ENCODE results near the gene SCN1B.
"Not testable (repeated sequence)": the region's sequence is repeated elsewhere in the genome, so short reads cannot be mapped to it uniquely, and the experiment has no call there.

The SCN1B gene

DNA sequence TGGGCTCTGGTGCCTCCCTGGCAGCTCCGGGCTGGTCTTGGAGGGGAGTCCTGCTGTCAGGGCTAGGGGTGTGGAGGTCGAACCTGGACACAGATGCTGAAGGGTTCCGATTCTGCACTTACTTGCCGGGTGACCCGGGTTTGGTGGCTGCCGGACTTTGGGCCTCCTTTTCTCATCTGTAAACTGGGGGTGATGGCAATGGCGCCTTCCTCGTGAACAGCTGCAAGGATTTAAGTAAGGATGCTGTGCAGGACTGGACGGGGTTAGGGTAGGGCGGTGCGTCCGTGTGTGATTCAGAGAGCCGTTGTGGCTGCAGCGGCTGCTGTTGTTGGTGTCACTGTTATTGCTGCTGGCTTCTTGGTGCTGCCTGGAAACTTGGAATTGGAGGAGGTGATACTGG, 13.6 kb downstream of the SCN1B start:
- H3K4me3 ChIP-seq (replicated peaks; ENCODE audit: low read depth, low read length), result no peak overlapping the region
- no peak for DNase-seq (ENCODE audit: low read depth)
- TF ChIP-seq, protein P1, sequence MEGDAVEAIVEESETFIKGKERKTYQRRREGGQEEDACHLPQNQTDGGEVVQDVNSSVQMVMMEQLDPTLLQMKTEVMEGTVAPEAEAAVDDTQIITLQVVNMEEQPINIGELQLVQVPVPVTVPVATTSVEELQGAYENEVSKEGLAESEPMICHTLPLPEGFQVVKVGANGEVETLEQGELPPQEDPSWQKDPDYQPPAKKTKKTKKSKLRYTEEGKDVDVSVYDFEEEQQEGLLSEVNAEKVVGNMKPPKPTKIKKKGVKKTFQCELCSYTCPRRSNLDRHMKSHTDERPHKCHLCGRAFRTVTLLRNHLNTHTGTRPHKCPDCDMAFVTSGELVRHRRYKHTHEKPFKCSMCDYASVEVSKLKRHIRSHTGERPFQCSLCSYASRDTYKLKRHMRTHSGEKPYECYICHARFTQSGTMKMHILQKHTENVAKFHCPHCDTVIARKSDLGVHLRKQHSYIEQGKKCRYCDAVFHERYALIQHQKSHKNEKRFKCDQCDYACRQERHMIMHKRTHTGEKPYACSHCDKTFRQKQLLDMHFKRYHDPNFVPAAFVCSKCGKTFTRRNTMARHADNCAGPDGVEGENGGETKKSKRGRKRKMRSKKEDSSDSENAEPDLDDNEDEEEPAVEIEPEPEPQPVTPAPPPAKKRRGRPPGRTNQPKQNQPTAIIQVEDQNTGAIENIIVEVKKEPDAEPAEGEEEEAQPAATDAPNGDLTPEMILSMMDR (IDR thresholded peaks at IDR 0.05; ENCODE audit: low read length, missing control alignments), result no peak

DNA sequence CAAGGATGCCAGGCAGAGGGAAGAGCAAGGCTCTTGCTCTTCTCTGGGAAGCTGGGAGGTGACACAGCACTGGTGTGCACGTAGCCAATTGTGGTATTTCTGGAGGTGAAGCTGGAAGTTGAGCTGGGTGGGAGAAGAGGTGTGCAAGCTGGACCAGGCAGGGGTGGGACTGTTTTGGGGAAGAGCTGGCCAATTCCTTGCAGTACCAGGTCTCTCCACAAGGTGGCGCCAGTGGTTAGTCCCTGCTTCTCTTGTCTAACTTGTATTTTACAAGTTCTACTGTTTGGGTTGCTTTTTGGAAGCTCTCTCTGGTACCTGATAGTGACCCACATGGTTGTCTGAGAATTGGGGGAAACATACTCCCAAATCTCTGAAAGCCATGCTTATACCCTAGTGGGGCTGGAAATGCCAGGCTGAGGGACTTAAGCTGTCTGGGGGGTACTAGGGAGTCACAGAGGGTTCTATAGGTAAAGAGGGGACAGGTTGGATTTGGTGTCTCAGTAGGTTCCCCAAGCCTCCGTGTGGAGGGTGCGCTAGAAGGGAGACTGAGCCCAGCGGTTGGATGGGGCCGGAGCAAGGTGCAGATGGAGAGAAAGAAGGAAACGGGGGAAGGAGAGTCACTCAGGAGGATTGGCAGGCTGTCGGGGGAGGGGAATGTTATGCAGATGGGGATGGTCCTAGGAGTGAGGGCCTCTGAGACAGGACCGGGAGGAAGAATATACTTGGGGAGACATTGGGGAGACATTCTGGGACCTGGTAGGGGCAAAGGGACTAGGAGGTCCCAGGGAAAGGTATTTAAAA, 14.2 kb downstream of the SCN1B start:
- DNase-seq (ENCODE audit: low read depth), result peak; percentile 71
- H3K4me3 ChIP-seq (replicated peaks; ENCODE audit: low read depth, low read length), result no peak overlapping the region
- TF ChIP-seq, protein P1 (IDR thresholded peaks at IDR 0.05; ENCODE audit: low read length, missing control alignments), result peak; percentile 99

DNA sequence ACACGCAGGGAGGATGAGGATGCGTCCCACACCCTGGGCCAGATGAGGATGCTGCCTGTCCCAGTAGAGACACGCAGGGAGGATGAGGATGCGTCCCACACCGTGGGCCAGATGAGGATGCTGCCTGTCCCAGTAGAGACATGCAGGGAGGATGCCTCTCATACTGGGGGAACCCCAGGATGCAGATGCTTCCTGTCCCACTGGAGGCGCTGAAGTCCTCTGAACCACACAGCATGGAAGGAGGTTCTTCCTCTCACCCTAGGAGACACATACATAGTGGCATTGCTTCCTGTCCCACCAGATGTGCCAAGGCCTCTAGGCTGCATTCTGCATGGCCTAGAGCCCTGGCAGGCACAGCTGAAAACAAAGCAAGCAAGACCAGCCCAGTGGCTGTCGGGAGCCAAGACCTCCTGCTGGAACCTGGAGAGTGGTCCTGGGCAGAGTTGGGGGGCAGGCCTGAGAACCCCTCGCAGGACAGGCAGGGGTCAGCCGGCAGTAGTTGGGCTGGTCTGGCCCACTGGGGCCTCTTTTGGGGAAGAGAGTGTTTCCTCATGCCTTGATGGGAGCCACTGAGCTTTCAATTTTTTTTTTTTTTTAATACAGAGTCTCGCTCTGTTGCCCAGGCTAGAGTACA, 15.5 kb downstream of the SCN1B start:
- TF ChIP-seq, protein P1 (IDR thresholded peaks at IDR 0.05; ENCODE audit: low read length, missing control alignments), result peak; percentile 34
- no peak overlapping the region for H3K4me3 ChIP-seq (replicated peaks; ENCODE audit: low read depth, low read length)
- peak; percentile 32 for DNase-seq (ENCODE audit: low read depth)

DNA sequence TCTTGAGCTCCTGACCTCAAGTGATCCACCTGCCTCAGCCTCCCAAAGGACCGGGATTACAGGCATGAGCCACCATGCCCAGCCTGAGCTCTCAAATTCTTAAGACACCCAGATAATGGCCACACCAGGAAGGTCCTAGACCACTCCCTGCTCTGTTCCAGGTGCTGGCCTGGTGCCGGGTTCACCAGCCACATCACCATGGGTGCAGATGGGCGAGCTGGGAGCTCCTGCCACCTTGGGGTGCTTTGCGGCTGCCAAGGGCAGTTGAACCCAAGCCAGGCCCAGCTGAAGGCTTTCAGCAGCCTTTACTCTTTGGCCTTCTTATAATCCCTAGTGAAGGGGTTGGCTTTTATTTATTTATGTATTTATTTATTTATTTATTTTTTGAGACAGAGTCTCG, 16.2 kb downstream of the SCN1B start:
- DNase-seq (ENCODE audit: low read depth), result no peak
- TF ChIP-seq, protein P1 (IDR thresholded peaks at IDR 0.05; ENCODE audit: low read length, missing control alignments), result no peak
- no peak overlapping the region for H3K4me3 ChIP-seq (replicated peaks; ENCODE audit: low read depth, low read length)

DNA sequence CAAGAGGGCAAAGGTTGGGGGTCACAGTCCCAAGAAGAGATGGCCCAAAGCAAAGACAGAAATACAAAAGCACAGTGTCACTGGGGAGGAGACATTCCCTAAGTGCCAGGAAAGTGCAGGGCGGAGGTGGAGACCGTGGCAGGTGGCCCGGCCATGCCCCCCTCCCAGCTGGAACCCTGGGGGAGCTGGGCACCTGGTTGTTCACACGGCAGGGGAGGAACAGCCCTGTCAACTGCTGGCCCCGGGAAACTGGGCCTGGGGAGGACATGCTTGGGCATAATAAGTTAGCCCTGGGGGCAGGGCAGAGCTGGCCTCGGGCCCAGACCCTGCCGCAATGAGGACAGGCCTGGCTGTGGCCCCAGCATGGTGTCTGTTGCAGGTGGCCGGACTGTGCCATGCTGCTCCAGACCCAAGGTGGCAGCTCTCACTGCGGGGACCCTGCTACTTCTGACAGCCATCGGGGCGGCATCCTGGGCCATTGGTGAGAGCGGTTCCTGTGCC, 18.7 kb downstream of the SCN1B start:
- no peak for DNase-seq (ENCODE audit: low read depth)
- H3K4me3 ChIP-seq (replicated peaks; ENCODE audit: low read depth, low read length), result no peak overlapping the region
- TF ChIP-seq, protein P1 (IDR thresholded peaks at IDR 0.05; ENCODE audit: low read length, missing control alignments), result no peak

DNA sequence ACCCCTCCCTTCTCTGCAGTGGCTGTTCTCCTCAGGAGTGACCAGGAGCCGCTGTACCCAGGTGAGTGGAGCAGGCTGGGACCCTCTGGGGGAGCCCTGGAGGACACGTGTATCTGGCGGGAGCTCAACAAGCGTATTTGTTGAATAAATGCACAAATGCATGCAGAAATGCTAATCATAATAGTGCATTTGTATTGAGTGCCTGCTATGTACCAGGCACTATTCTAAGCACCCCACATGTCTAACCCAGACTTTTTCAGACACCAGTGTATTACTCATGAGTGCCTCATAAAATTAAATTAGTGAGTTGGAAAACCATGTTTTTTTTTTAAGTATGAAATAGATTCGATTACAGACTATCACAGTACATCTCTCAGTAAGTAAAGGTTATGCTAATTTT, 19.2 kb downstream of the SCN1B start:
- no peak overlapping the region for H3K4me3 ChIP-seq (replicated peaks; ENCODE audit: low read depth, low read length)
- DNase-seq (ENCODE audit: low read depth), result no peak
- TF ChIP-seq, protein P1 (IDR thresholded peaks at IDR 0.05; ENCODE audit: low read length, missing control alignments), result no peak

DNA sequence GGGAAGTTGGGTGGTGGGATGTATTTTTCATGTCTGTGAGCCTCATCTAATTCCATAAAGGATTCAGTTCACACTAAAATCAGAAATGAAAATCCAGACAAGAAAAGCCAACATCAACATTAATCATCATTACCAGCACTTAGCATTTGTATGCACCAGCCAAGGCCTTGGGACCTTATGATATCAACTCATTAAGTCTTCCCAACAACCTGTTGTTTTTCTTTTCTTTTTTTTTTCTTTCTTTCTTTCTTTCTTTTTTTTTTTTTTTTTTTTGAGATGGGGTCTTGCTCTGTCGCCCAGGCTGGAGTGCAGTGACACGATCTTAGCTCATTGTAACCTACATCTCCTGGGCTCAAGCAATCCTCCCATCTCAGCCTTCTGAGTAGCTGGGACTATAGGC, 20.4 kb downstream of the SCN1B start:
- not testable (repeated sequence) for H3K4me3 ChIP-seq (replicated peaks; ENCODE audit: low read depth, low read length); DNase-seq (ENCODE audit: low read depth)

DNA sequence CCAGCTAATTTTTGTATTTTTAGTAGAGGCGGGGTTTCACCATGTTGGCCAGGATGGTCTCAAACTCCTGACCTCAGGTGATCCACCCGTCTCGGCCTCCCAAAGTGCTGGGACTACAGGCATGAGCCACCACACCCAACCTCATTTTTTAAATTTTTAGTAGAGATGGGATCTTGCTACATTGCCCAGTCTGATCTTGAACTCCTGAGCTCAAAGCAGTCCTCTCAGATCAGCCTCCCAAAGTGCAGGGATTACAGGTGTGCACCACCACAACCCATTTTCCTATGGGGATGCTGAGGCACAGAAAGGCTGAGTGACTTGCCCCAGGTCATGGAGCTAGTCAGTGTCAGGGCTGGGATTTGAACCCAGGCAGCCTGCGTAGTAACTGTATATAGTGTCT, 21.0 kb downstream of the SCN1B start:
- H3K4me3 ChIP-seq (replicated peaks; ENCODE audit: low read depth, low read length); DNase-seq (ENCODE audit: low read depth): not testable (repeated sequence)
